NT2/D1 (cell line): ENCODE results near the gene TRPM6.

Experiments used
- DNase-seq: peaks from one replicate; pipeline ENCODE4 v3.0.0-alpha.2; 2011; ENCODE audit warnings: low read depth, low spot score
- H3K27me3 ChIP-seq: 2 replicates; pipeline ENCODE4 v1.6.0; 2011; ENCODE audit warnings: mild to moderate bottlenecking; ENCODE audit not compliant: insufficient read length, insufficient read depth
- H3K36me3 ChIP-seq: 2 replicates; pipeline ENCODE4 v1.6.1; 2011; ENCODE audit warnings: mild to moderate bottlenecking, low read length, mixed read lengths; ENCODE audit not compliant: insufficient read depth, insufficient read length
- H3K4me1 ChIP-seq: 2 replicates; pipeline ENCODE4 v1.5.1; 2011; ENCODE audit not compliant: insufficient read depth, insufficient read length
- H3K4me3 ChIP-seq: 2 replicates; pipeline ENCODE4 v1.5.1; 2011; ENCODE audit warnings: low read depth; ENCODE audit not compliant: insufficient read length
- H3K9ac ChIP-seq: 2 replicates; pipeline ENCODE4 v1.6.0; 2011; ENCODE audit warnings: low read depth; ENCODE audit not compliant: insufficient read length
- H3K9me3 ChIP-seq: 2 replicates; pipeline ENCODE4 v1.5.1; 2011; ENCODE audit warnings: mild to moderate bottlenecking, low read length; ENCODE audit not compliant: insufficient read depth
- SUZ12 ChIP-seq: IDR thresholded peaks from 2 replicates; pipeline ENCODE4 v1.6.1; 2011; ENCODE audit not compliant: insufficient read length, insufficient read depth; ENCODE audit errors: extremely low read depth
- YY1 ChIP-seq: IDR thresholded peaks from 2 replicates; pipeline ENCODE4 v1.6.1; 2011; ENCODE audit not compliant: insufficient read length, insufficient read depth
- ZNF274 ChIP-seq: IDR thresholded peaks from 2 replicates; pipeline ENCODE4 v1.6.1; 2011; ENCODE audit warnings: mild to moderate bottlenecking, low read depth, low read length

The TRPM6 gene

GRCh38 chr9:74711341-74711740, 176.4 kb downstream of the TRPM6 start:
- no peaks in the 10 kb centered on the region for H3K4me1 ChIP-seq
- no peak overlapping the region for H3K4me3 ChIP-seq
- H3K9ac ChIP-seq: no peak overlapping the region
- no peaks in the 10 kb centered on the region for H3K27me3 ChIP-seq
- no peaks in the 10 kb centered on the region for H3K36me3 ChIP-seq
- no peak for TF ChIP-seq YY1
- TF ChIP-seq ZNF274: no peak
- TF ChIP-seq SUZ12: no peak
- no peaks in the 10 kb centered on the region for H3K9me3 ChIP-seq
- no peak for DNase-seq

DNA sequence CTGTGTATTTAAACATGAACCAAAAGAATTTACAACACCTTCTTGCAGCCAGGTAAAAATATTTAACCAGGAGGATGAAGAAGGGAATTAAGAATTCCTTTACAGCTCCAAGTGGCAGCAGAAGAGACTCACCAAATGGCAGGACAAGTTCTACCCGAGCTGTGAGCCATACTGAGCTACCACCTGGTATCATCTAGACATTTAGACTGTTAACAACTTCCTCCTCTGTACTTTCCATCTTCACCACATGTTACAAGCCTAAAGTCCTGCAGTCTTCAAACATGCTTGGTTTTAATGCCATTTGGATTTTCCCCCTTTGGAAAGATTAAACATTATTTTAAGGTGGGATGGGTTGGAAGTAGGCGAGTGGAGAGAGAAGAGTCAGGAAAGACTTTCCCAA, 190.2 kb downstream of the TRPM6 start:
- no peaks in the 10 kb centered on the region for H3K4me1 ChIP-seq
- no peak overlapping the region for H3K9ac ChIP-seq
- no peaks in the 10 kb centered on the region for H3K9me3 ChIP-seq
- H3K27me3 ChIP-seq: no peaks in the 10 kb centered on the region
- no peak overlapping the region for H3K4me3 ChIP-seq
- no peaks in the 10 kb centered on the region for H3K36me3 ChIP-seq
- DNase-seq: no peak
- TF ChIP-seq YY1 (no peak), SUZ12 (no peak)

- no peak overlapping the region for H3K4me3 ChIP-seq
- TF ChIP-seq YY1: no peak
- no peak for TF ChIP-seq SUZ12
- TF ChIP-seq ZNF274: no peak
- no peaks in the 10 kb centered on the region for H3K4me1 ChIP-seq
- H3K27me3 ChIP-seq: no peaks in the 10 kb centered on the region
- H3K9ac ChIP-seq: no peak overlapping the region
- H3K9me3 ChIP-seq: no peaks in the 10 kb centered on the region
- H3K36me3 ChIP-seq: no peaks in the 10 kb centered on the region
- no peak for DNase-seq
Measured at GRCh38 chr9:74696520-74696919, 191.2 kb downstream of the TRPM6 start.

GRCh38 chr9:74691058-74691457, 196.7 kb downstream of the TRPM6 start:
- H3K9ac ChIP-seq: no peak overlapping the region
- H3K4me1 ChIP-seq: no peaks in the 10 kb centered on the region
- DNase-seq: no peak
- H3K9me3 ChIP-seq: no peaks in the 10 kb centered on the region
- no peak for TF ChIP-seq YY1
- no peak for TF ChIP-seq ZNF274
- no peak overlapping the region for H3K4me3 ChIP-seq
- no peaks in the 10 kb centered on the region for H3K27me3 ChIP-seq
- H3K36me3 ChIP-seq: no peaks in the 10 kb centered on the region

DNA sequence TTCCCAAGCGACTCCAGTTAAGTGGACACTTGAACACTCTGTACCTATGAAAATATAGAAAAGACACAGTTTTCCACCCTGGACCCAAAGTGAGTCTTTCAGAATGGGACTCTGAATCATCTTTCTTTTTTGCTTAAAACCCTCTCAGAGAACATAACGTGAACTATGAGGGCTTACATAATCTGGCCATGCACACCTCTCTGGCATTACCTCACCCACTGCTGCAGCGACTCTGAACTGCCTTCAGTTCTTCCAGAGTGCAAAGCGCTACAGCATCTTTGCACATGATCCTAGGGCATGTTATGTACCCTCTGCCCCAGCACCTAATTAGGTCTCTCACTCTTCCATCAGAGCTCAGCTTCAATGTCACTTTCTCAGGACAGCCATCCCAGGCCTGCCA, 204.4 kb downstream of the TRPM6 start:
- no peaks in the 10 kb centered on the region for H3K9me3 ChIP-seq
- H3K4me1 ChIP-seq: no peaks in the 10 kb centered on the region
- no peaks in the 10 kb centered on the region for H3K36me3 ChIP-seq
- no peak for DNase-seq
- no peak overlapping the region for H3K4me3 ChIP-seq
- H3K9ac ChIP-seq: no peak overlapping the region
- TF ChIP-seq ZNF274: no peak
- TF ChIP-seq YY1: no peak
- H3K27me3 ChIP-seq: no peaks in the 10 kb centered on the region

DNA sequence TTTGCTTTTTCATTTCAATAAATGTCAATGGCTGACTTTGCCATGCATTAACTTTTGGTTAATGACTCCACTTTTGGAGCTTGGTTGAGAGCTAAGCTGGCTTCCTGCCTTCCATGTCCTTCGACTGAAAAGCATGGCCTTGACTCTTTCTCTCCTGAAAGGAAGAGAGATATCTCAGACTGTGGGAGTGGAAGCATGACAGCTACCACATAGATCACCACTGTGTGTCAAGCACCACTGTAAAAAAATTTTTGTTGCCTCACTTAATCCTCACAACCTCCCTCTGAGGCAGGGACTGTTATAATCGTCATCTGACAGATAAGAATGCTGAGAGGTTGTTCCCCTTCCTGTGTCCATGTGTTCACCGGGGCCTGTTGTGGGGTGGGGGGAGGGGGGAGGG, 205.8 kb downstream of the TRPM6 start:
- Histone ChIP-seq H3K4me3 (no peak overlapping the region), H3K36me3 (no peaks in the 10 kb centered on the region), H3K27me3 (no peaks in the 10 kb centered on the region), H3K9ac (no peak overlapping the region), H3K4me1 (no peaks in the 10 kb centered on the region), H3K9me3 (no peaks in the 10 kb centered on the region)
- TF ChIP-seq SUZ12 (no peak), YY1 (no peak), ZNF274 (no peak)
- no peak for DNase-seq

DNA sequence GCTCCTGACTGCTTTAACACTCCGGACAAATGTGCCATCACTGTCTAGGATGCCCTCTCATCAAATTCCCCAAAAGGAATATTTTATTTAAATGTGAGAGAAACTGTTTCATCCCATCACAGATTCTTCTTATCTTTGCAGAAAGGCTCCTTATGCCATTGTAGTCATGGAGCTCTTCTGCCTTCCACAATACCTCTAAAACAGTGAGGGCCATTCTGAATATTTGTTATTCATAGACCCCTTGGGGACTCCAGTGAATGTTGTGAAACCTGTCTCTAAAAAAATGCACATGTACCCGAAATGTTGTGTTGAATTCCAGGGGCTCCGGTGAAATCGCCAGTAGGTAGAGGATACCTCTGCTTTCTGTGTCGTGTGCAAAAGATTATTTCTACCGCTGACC, 213.6 kb downstream of the TRPM6 start:
- no peaks in the 10 kb centered on the region for H3K36me3 ChIP-seq
- no peak overlapping the region for H3K4me3 ChIP-seq
- H3K9ac ChIP-seq: no peak overlapping the region
- no peaks in the 10 kb centered on the region for H3K9me3 ChIP-seq
- no peak for DNase-seq
- no peaks in the 10 kb centered on the region for H3K27me3 ChIP-seq
- TF ChIP-seq SUZ12 (no peak), ZNF274 (no peak), YY1 (no peak)
- H3K4me1 ChIP-seq: no peaks in the 10 kb centered on the region
